Left hindlimb (tissue), 1 donor: ENCODE measurements around the gene PSG7.
"Not testable (repeated sequence)": the region's sequence is repeated elsewhere in the genome, so short reads cannot be mapped to it uniquely, and the experiment has no call there.

Experiments used
- DNase-seq: peaks from one replicate; pipeline ENCODE4 v3.0.0-alpha.2; 2018

PSG7 gene

GRCh38 chr19:42937107-42937506 lies at the start of gene PSG7:
Gene PSG7 (minus strand): TSS chr19:42937207. CDS start chr19:42937076, 131 bp downstream.
- not testable (repeated sequence) for DNase-seq

GRCh38 chr19:42985588-42985987 lies 48.6 kb upstream of the PSG7 start:
- DNase-seq, result no peak

- DNase-seq, result not testable (repeated sequence)
Observed at GRCh38 chr19:42982111-42982510, 45.1 kb upstream of the PSG7 start.

GRCh38 chr19:42971451-42971850 lies 34.4 kb upstream of the PSG7 start:
- DNase-seq, result not testable (repeated sequence)

- no peak for DNase-seq
Observed at GRCh38 chr19:42965176-42965575, 28.2 kb upstream of the PSG7 start.

- no peak for DNase-seq
Observed at GRCh38 chr19:42961119-42961518, 24.1 kb upstream of the PSG7 start.

- DNase-seq, result not testable (repeated sequence)
Observed at GRCh38 chr19:42952126-42952525, 15.1 kb upstream of the PSG7 start.

- DNase-seq, result not testable (repeated sequence)
Observed at GRCh38 chr19:42951476-42951875, 14.5 kb upstream of the PSG7 start.

- DNase-seq, result no peak
Observed at GRCh38 chr19:42942187-42942789, 5.3 kb upstream of the PSG7 start.

GRCh38 chr19:42934726-42935125 lies 2.3 kb downstream of the PSG7 start:
- not testable (repeated sequence) for DNase-seq

- not testable (repeated sequence) for DNase-seq
Observed at GRCh38 chr19:42934183-42934582, 2.8 kb downstream of the PSG7 start.

- DNase-seq, result not testable (repeated sequence)
Observed at GRCh38 chr19:42933412-42933811, 3.6 kb downstream of the PSG7 start.

GRCh38 chr19:42932485-42933101 lies 4.4 kb downstream of the PSG7 start:
- not testable (repeated sequence) for DNase-seq

- DNase-seq, result not testable (repeated sequence)
Observed at GRCh38 chr19:42930214-42930613, 6.8 kb downstream of the PSG7 start.

- no peak for DNase-seq
Observed at GRCh38 chr19:42928896-42929295, 8.1 kb downstream of the PSG7 start.

GRCh38 chr19:42926781-42927180 lies 10.2 kb downstream of the PSG7 start:
- no peak for DNase-seq

- DNase-seq, result not testable (repeated sequence)
Observed at GRCh38 chr19:42923106-42923505, 13.9 kb downstream of the PSG7 start.

GRCh38 chr19:42920971-42921370 lies 16.0 kb downstream of the PSG7 start:
- DNase-seq, result not testable (repeated sequence)

- no peak for DNase-seq
Observed at GRCh38 chr19:42919757-42920079, 17.3 kb downstream of the PSG7 start.

- DNase-seq, result not testable (repeated sequence)
Observed at GRCh38 chr19:42919070-42919756, 17.8 kb downstream of the PSG7 start.

GRCh38 chr19:42918377-42919069 lies 18.5 kb downstream of the PSG7 start:
- not testable (repeated sequence) for DNase-seq

GRCh38 chr19:42917634-42918033 lies 19.4 kb downstream of the PSG7 start, which contains the start of gene PSG6:
Gene PSG6 (minus strand): TSS chr19:42917894. CDS start chr19:42917792, 102 bp downstream.
- not testable (repeated sequence) for DNase-seq

GRCh38 chr19:42916931-42917330 lies 20.1 kb downstream of the PSG7 start:
- not testable (repeated sequence) for DNase-seq
